H1 (cell line): Measurements from ENCODE around the gene RBM10. TPM values are rescaled to one million over a fixed set of nuclear protein-coding genes. Genes with fewer than 3 reads are reported as not detected.

ENCODE experiments used
- ASH2L ChIP-seq: fragments of 200-600, 300-600 bp; sonication (generic); IDR thresholded peaks from one replicate; pipeline ENCODE4 v1.7.1; 2017; ENCODE audit warnings: low read length
- ATF2 ChIP-seq: IDR thresholded peaks from 2 replicates; pipeline ENCODE4 v1.6.1; 2012; ENCODE audit warnings: low read length, inconsistent platforms
- BCL11A ChIP-seq, 2 experiments: IDR thresholded peaks; one replicate each; pipeline ENCODE4 v1.6.1; 2011; ENCODE audit warnings: low read depth in 2 of 2, low read length in 2 of 2, mild to moderate bottlenecking in 2 of 2
- CBX8 ChIP-seq: fragments of 300-800, 300-1000 bp; sonication (generic); IDR thresholded peaks from 2 replicates; pipeline ENCODE4 v1.7.1; 2016; ENCODE audit warnings: low read depth, low read length, borderline replicate concordance
- CTBP2 ChIP-seq: IDR thresholded peaks from 2 replicates; pipeline ENCODE4 v1.7.0; 2011; ENCODE audit warnings: borderline replicate concordance, mild to moderate bottlenecking, moderate library complexity, mixed read lengths, low read length; ENCODE audit not compliant: insufficient read depth, insufficient read length
- EGR1 ChIP-seq: IDR thresholded peaks from 2 replicates; pipeline ENCODE4 v1.6.1; 2011; ENCODE audit warnings: low read depth, low read length, borderline replicate concordance
- GABPA ChIP-seq: IDR thresholded peaks from 2 replicates; pipeline ENCODE4 v1.6.1; 2011; ENCODE audit warnings: mild to moderate bottlenecking, low read length, moderate library complexity, borderline replicate concordance; ENCODE audit not compliant: insufficient read depth
- HDAC2 ChIP-seq, 2 experiments: fragments of 300-600 bp in 1 of 2; sonication (generic) in 1 of 2; IDR thresholded peaks; 2 replicates each; pipeline ENCODE4 v1.6.1; 2011 to 2012; ENCODE audit warnings: low read depth in 2 of 2, low read length in 2 of 2, mild to moderate bottlenecking in 2 of 2, moderate library complexity in 2 of 2, borderline replicate concordance in 1 of 2, inconsistent platforms in 1 of 2
- HDAC6 ChIP-seq: IDR thresholded peaks from one replicate; pipeline ENCODE4 v1.7.1; 2012; ENCODE audit warnings: low read depth, mild to moderate bottlenecking, inconsistent platforms, low read length, moderate library complexity
- JUND ChIP-seq: IDR thresholded peaks from 2 replicates; pipeline ENCODE4 v1.6.1; 2011; ENCODE audit warnings: mild to moderate bottlenecking, improper control_type of control experiment, low read length
- MAFK ChIP-seq: IDR thresholded peaks from 2 replicates; pipeline ENCODE4 v1.6.1; 2012; ENCODE audit warnings: low read depth, mild to moderate bottlenecking, improper control_type of control experiment, low read length
- NRF1 ChIP-seq: IDR thresholded peaks from 2 replicates; pipeline ENCODE4 v1.6.1; 2011; ENCODE audit warnings: mild to moderate bottlenecking, low read depth, low read length, improper control_type of control experiment
- POLR2A ChIP-seq, 2 experiments: IDR thresholded peaks; 1 replicate in 1 of 2; 2 replicates in 1 of 2; pipeline ENCODE4 v1.6.1; 2011; ENCODE audit warnings: low read depth in 2 of 2, low read length in 2 of 2, mild to moderate bottlenecking in 2 of 2; ENCODE audit errors: control extremely low read depth in 1 of 2
- RFX5 ChIP-seq: IDR thresholded peaks from 2 replicates; pipeline ENCODE4 v1.6.1; 2011; ENCODE audit warnings: low read depth, low read length, improper control_type of control experiment, borderline replicate concordance
- SP1 ChIP-seq: IDR thresholded peaks from 2 replicates; pipeline ENCODE4 v1.6.1; 2011; ENCODE audit warnings: low read depth, low read length
- SP2 ChIP-seq: IDR thresholded peaks from 2 replicates; pipeline ENCODE4 v1.6.1; 2012; ENCODE audit warnings: mild to moderate bottlenecking, low read length, inconsistent platforms
- SP4 ChIP-seq: IDR thresholded peaks from 2 replicates; pipeline ENCODE4 v1.6.1; 2012; ENCODE audit warnings: low read length, inconsistent platforms
- SUZ12 ChIP-seq: fragments of 200-600 bp; sonication (generic); IDR thresholded peaks from 2 replicates; pipeline ENCODE4 v1.6.1; 2012; ENCODE audit warnings: mild to moderate bottlenecking, inconsistent platforms, low read length, moderate library complexity, mixed read lengths
- TEAD4 ChIP-seq: IDR thresholded peaks from 2 replicates; pipeline ENCODE4 v1.6.1; 2012; ENCODE audit warnings: low read depth, low read length, inconsistent platforms, mixed read lengths
- USF2 ChIP-seq: IDR thresholded peaks from 2 replicates; pipeline ENCODE4 v1.6.1; 2011; ENCODE audit warnings: low read length, improper control_type of control experiment
- polyA plus RNA-seq, 7 experiments: library from polyadenylated mRNA; depleted of rRNA in 3 of 7; stranded (reverse) in 5 of 7; unstranded in 2 of 7; fragments of >200 nt in 5 of 7; fragments of 200-250 nt in 2 of 7; gene quantifications; 1 replicate in 5 of 7; 2 replicates in 1 of 7; 4 replicates in 1 of 7; pipeline versions ENCODE4 v1.2.1 to v1.2.3, GENCODE V29; 2011 to 2013; ENCODE audit warnings: missing spikeins in 2 of 7, mixed read lengths in 2 of 7
- total RNA-seq: library from RNA; stranded (reverse); fragmentation: NEBNext Ultra II Directional; extraction: Animal tissue kit (Norgen Biotek cat#: 25700); gene quantifications from 2 replicates; pipeline ENCODE4 v1.2.1, GENCODE V29; 2021

Gene RBM10
- total and polyA plus RNA-seq, 2 of the 8 experiments (the other 6 are each of a cell fraction or from before 2014, with no cell fraction given): 35.7 to 64.0 TPM

GRCh38 chrX:47233333-47234113 lies 88.5 kb downstream of the RBM10 start (continued):
- TF ChIP-seq ATF2 (peak; percentile 63; the same call in 1 of the 2 replicates), SP1 (no peak), SUZ12 (no peak), MAFK (no peak), EGR1 (no peak), HDAC2 (IDR thresholded peaks at IDR 0.05; ENCODE audit: borderline replicate concordance in 1 of 2, low read depth in 2 of 2, low read length in 2 of 2) (no peak), SP4 (no peak), ASH2L (no peak), USF2 (no peak), CTBP2 (no peak), BCL11A (IDR thresholded peaks at IDR 0.05; ENCODE audit: low read depth in 2 of 2, low read length in 2 of 2) (no peak), CBX8 (no peak), POLR2A (IDR thresholded peaks at IDR 0.05; ENCODE audit: control extremely low read depth in 1 of 2, low read depth in 2 of 2, low read length in 2 of 2) (peak; percentile 31 to 85), JUND (0 out of 2 replicates have a peak, but pooled peaks have one; percentile 4), TEAD4 (no peak), HDAC6 (no peak), RFX5 (no peak), SP2 (no peak), GABPA (no peak), NRF1 (peak; percentile 14; the same call in 1 of the 2 replicates)
